GM18498 (cell line): ENCODE data around the gene TK1.

Source experiments
- ATAC-seq: cut with Tn5 transposase; IDR thresholded peaks from one replicate; pipeline ENCODE4 v1.9.1; 2021; ENCODE audit warnings: mild to moderate bottlenecking, moderate library complexity; ENCODE audit not compliant: unreplicated experiment

The TK1 gene

GRCh38 chr17:78125138-78125913, 61.5 kb downstream of the TK1 start:
- ATAC-seq = no peak

GRCh38 chr17:78124836-78125137, 62.1 kb downstream of the TK1 start:
- no peak for ATAC-seq
